Small intestine (tissue), 7 donors: Measurements from ENCODE around the gene ZBTB40. TPM values are rescaled to one million over a fixed set of nuclear protein-coding genes. Genes with fewer than 3 reads are reported as not detected.

Experiments
- DNase-seq, 2 donors: peaks; one replicate each; pipeline versions ENCODE4 v3.0.0 to v3.0.0-alpha.2; 2013
- FAIRE-seq: peaks from 2 replicates; lab custom pipeline; 2012; peaks lifted over from hg19 to GRCh38; lab: Jason Lieb, UNC
- H3K27ac ChIP-seq, 3 donors: one replicate each; pipeline ENCODE4 v1.5.1; 2013; ENCODE audit warnings: low read length in 2 of 3, mild to moderate bottlenecking in 2 of 3, control low read depth in 1 of 3, inconsistent platforms in 1 of 3, low read depth in 1 of 3, moderate library complexity in 1 of 3
- H3K27me3 ChIP-seq, 3 donors: one replicate each; pipeline ENCODE4 v1.6.1; 2013; ENCODE audit warnings: low read length in 3 of 3, inconsistent platforms in 1 of 3; ENCODE audit not compliant: control insufficient read depth in 3 of 3, insufficient read depth in 3 of 3
- H3K36me3 ChIP-seq, 3 donors: one replicate each; pipeline ENCODE4 v1.6.1; 2013; ENCODE audit warnings: low read length in 3 of 3, inconsistent platforms in 1 of 3, low read depth in 1 of 3, mild to moderate bottlenecking in 1 of 3, moderate library complexity in 1 of 3; ENCODE audit not compliant: control insufficient read depth in 3 of 3, insufficient read depth in 2 of 3
- H3K4me1 ChIP-seq, 3 donors: one replicate each; pipeline ENCODE4 v1.6.1; 2013; ENCODE audit warnings: low read length in 2 of 3, inconsistent platforms in 1 of 3, low read depth in 1 of 3, mild to moderate bottlenecking in 1 of 3, moderate library complexity in 1 of 3; ENCODE audit not compliant: control insufficient read depth in 3 of 3, insufficient read depth in 2 of 3
- H3K4me3 ChIP-seq, 3 donors: one replicate each; pipeline ENCODE4 v1.5.1; 2013; ENCODE audit warnings: low read length in 3 of 3, control low read depth in 1 of 3, inconsistent platforms in 1 of 3, low read depth in 1 of 3, mild to moderate bottlenecking in 1 of 3, moderate library complexity in 1 of 3
- H3K9me3 ChIP-seq, 2 donors: one replicate each; pipeline ENCODE4 v1.6.1; 2013; ENCODE audit warnings: low read depth in 1 of 2, low read length in 1 of 2; ENCODE audit not compliant: control insufficient read depth in 2 of 2, insufficient read depth in 1 of 2
- WGBS, 3 donors: extraction: QIAGEN DNeasy Blood & Tissue Kit; methylation state at CpG; one replicate each; pipeline ENCODE4 v1.1.7; 2013; 5-methylcytosine and 5-hydroxymethylcytosine counted together
- polyA plus RNA-seq, 4 donors: library from polyadenylated mRNA; stranded (reverse) in 3 of 4; unstranded in 1 of 4; fragments of 200-250 nt in 3 of 4; fragments of 120-200 nt in 1 of 4; gene quantifications; one replicate each; pipeline versions ENCODE4 v1.2.1 to v1.2.3, GENCODE V29; 2013
- donor health status: healthy with polysubstance abuse.
- donor health status: control.
- donor health status: control.
- donor health status: Bipolar disorder and iron deficiency.
- donor health status: healthy.

ZBTB40 gene
- polyA plus RNA-seq, 4 donors = 4.1 to 14.6 (median 6.7) TPM

GRCh38 chr1:22578732-22579361 lies 127.2 kb downstream of the ZBTB40 start:
- H3K27ac ChIP-seq = no peak overlapping the region
- FAIRE-seq (no peak), DNase-seq (no peak)
- H3K4me1 ChIP-seq = no peaks in the 10 kb centered on the region
- H3K9me3 ChIP-seq = no peaks in the 10 kb centered on the region
- no peaks in the 10 kb centered on the region for H3K36me3 ChIP-seq
- WGBS, 3 donors = 81 to 98% (median 83%) methylated on average over 12 of the region's 12 CpGs
- no peak overlapping the region for H3K4me3 ChIP-seq
- H3K27me3 ChIP-seq = no peaks in the 10 kb centered on the region

GRCh38 chr1:22579541-22580155 lies 128.0 kb downstream of the ZBTB40 start:
- H3K27ac ChIP-seq = no peak overlapping the region
- DNase-seq (no peak), FAIRE-seq (no peak)
- no peaks in the 10 kb centered on the region for H3K36me3 ChIP-seq
- H3K9me3 ChIP-seq = no peaks in the 10 kb centered on the region
- H3K27me3 ChIP-seq = no peaks in the 10 kb centered on the region
- WGBS, 3 donors = 50 to 66% (median 53%) methylated on average over 7 of the region's 7 CpGs
- no peak overlapping the region for H3K4me3 ChIP-seq
- H3K4me1 ChIP-seq = no peaks in the 10 kb centered on the region

Other genes with a start within 250 kb of the ZBTB40 start
- under 1 TPM in 2 of 4 donors, not detected in 2; 0.21 to 0.64 TPM for gene EPHA8, start 111.6 kb downstream of the ZBTB40 start, polyA plus RNA-seq
- 100 to 1,000 TPM in 2 of 4 donors, 10 to 100 TPM in 2; 25.7 to 215 (median 108) TPM for gene C1QA, start 184.8 kb downstream of the ZBTB40 start, polyA plus RNA-seq
- 100 to 1,000 TPM in 1 of 4 donors, 10 to 100 TPM in 3; 17.7 to 181 (median 85.2) TPM for gene C1QC, start 191.8 kb downstream of the ZBTB40 start, polyA plus RNA-seq
- gene C1QB, start 201.4 kb downstream of the ZBTB40 start, polyA plus RNA-seq = 100 to 1,000 TPM in 2 of 4 donors, 10 to 100 TPM in 2; 33.5 to 255 (median 95.1) TPM